Endothelial cell of umbilical vein (primary cell): Measurements from ENCODE around the gene CZIB. TPM values are rescaled to one million over a fixed set of nuclear protein-coding genes. Genes with fewer than 3 reads are reported as not detected.
"Not testable (repeated sequence)": the region's sequence is repeated elsewhere in the genome, so short reads cannot be mapped to it uniquely, and the experiment has no call there.

Experiments
- BruUV-seq: library from RNA; stranded (reverse); fragments of 400-500 nt; replicated peaks from 2 replicates; lab custom pipeline; 2021; lab: Mats Ljungman, UMichigan
- CTCF ChIA-PET: fragments of 300-600, 350-600 bp; sonication (Branson Sonifier 250); formaldehyde crosslinking; loops from one replicate; lab custom pipeline; 2021; ENCODE audit warnings: antibody characterized with exemption, inconsistent platforms; lab: Charles Lee
- POLR2A ChIA-PET: fragments of 300-600, 350-600 bp; sonication (Branson Sonifier 250); formaldehyde crosslinking; loops from one replicate; lab custom pipeline; 2021; ENCODE audit warnings: antibody characterized with exemption, inconsistent platforms; lab: Charles Lee
- DNase-seq: peaks from one replicate; pipeline ENCODE4 v3.0.0-alpha.2; 2011; ENCODE audit warnings: low read depth, low spot score
- FAIRE-seq: peaks from 2 replicates; lab custom pipeline; 2011; peaks lifted over from hg19 to GRCh38; lab: Jason Lieb, UNC
- H2AFZ ChIP-seq: 2 replicates; pipeline ENCODE4 v1.6.0; 2012; ENCODE audit warnings: low read depth, low read length, control low read depth, inconsistent platforms
- H3K27ac ChIP-seq: 2 replicates; pipeline ENCODE4 v1.5.1; 2011; ENCODE audit warnings: low read depth, mild to moderate bottlenecking, control low read depth, low read length, moderate library complexity; ENCODE audit not compliant: insufficient read depth
- H3K27me3 ChIP-seq, 2 experiments: 2 replicates each; pipeline versions ENCODE4 v1.6.0 to v1.6.1; 2011; ENCODE audit warnings: low read length in 2 of 2, mixed read lengths in 1 of 2; ENCODE audit not compliant: control insufficient read depth in 2 of 2, insufficient read depth in 2 of 2
- H3K36me3 ChIP-seq, 2 experiments: 2 replicates in 1 of 2; 3 replicates in 1 of 2; pipeline ENCODE4 v1.5.1; 2011; ENCODE audit warnings: low read length in 2 of 2, mild to moderate bottlenecking in 1 of 2, moderate library complexity in 1 of 2; ENCODE audit not compliant: control insufficient read depth in 2 of 2, insufficient read depth in 2 of 2; ENCODE audit errors: extremely low read depth in 1 of 2
- H3K4me1 ChIP-seq: 3 replicates; pipeline ENCODE4 v1.5.1; 2011; ENCODE audit warnings: mild to moderate bottlenecking, low read length; ENCODE audit not compliant: control insufficient read depth, insufficient read depth; ENCODE audit errors: extremely low read depth
- H3K4me2 ChIP-seq: 2 replicates; pipeline ENCODE4 v1.6.1; 2011; ENCODE audit warnings: low read length, control low read depth, mixed read lengths; ENCODE audit not compliant: insufficient read depth
- H3K4me3 ChIP-seq, 3 experiments: fragments of 200-600 bp in 1 of 3; sonication (generic), shearing (Covaris generic) in 1 of 3; replicated peaks in 1 of 3; 2 replicates each; pipeline ENCODE4 v1.5.1; 2011 to 2016; ENCODE audit warnings: control low read depth in 3 of 3, low read length in 3 of 3, mild to moderate bottlenecking in 2 of 3, inconsistent platforms in 1 of 3, low read depth in 1 of 3, moderate library complexity in 1 of 3; ENCODE audit not compliant: insufficient read depth in 1 of 3
- H3K79me2 ChIP-seq: 2 replicates; pipeline ENCODE4 v1.6.0; 2012; ENCODE audit warnings: low read length, inconsistent platforms; ENCODE audit not compliant: control insufficient read depth, insufficient read depth
- H3K9ac ChIP-seq: replicated peaks from 2 replicates; pipeline ENCODE3; 2011; ENCODE audit warnings: low read length, control low read depth; ENCODE audit not compliant: insufficient read depth; ENCODE audit errors: extremely low read depth
- H3K9me1 ChIP-seq: replicated peaks from 3 replicates; pipeline ENCODE4 v1.6.0; 2011; ENCODE audit warnings: mild to moderate bottlenecking, low read length; ENCODE audit not compliant: control insufficient read depth, insufficient read depth; ENCODE audit errors: extremely low read depth
- H3K9me3 ChIP-seq: replicated peaks from 2 replicates; pipeline ENCODE4 v1.5.1; 2012; ENCODE audit warnings: low read length, inconsistent platforms; ENCODE audit not compliant: control insufficient read depth, insufficient read depth
- H4K20me1 ChIP-seq: replicated peaks from 2 replicates; pipeline ENCODE3; 2011; ENCODE audit warnings: mild to moderate bottlenecking, low read length; ENCODE audit not compliant: control insufficient read depth, insufficient read depth; ENCODE audit errors: extremely low read depth
- EZH2 ChIP-seq: IDR thresholded peaks from 2 replicates; pipeline ENCODE4 v1.6.1; 2012; ENCODE audit warnings: borderline replicate concordance, low read depth, mild to moderate bottlenecking, moderate library complexity, low read length, inconsistent platforms; ENCODE audit not compliant: severe bottlenecking
- FOS ChIP-seq: IDR thresholded peaks from 2 replicates; pipeline ENCODE4 v1.6.1; 2011; ENCODE audit warnings: mild to moderate bottlenecking, low read length, moderate library complexity, borderline replicate concordance; ENCODE audit not compliant: insufficient read depth
- JUN ChIP-seq: IDR thresholded peaks from 2 replicates; pipeline ENCODE4 v1.6.1; 2011; ENCODE audit warnings: borderline replicate concordance, low read depth; ENCODE audit not compliant: insufficient read length, insufficient read depth
- MYC ChIP-seq: IDR thresholded peaks from one replicate; pipeline ENCODE4 v1.6.1; 2011; ENCODE audit warnings: mild to moderate bottlenecking, low read depth, low read length
- POLR2AphosphoS5 ChIP-seq: IDR thresholded peaks from 2 replicates; pipeline ENCODE4 v1.6.1; 2012; ENCODE audit warnings: low read depth, mild to moderate bottlenecking, control low read depth, low read length, moderate library complexity; ENCODE audit not compliant: insufficient read depth
- dilution Hi-C: fragments of 300-500 bp; cut with MboI; formaldehyde crosslinking; loops from one replicate; pipeline ENCODE4 v1.15.0; 2019; ENCODE audit warnings: low sequenced_read_pairs; ENCODE audit not compliant: extremely low pct_ligation_motif_present
- intact Hi-C: fragments of 100-400 bp; cut with micrococcal nuclease; formaldehyde crosslinking; loops from one replicate; pipeline ENCODE4 v1.10.0; 2022
- polyA plus RNA-seq, 4 experiments: library from polyadenylated mRNA; depleted of rRNA in 3 of 4; stranded (reverse) in 3 of 4; unstranded in 1 of 4; fragments of >200 nt; gene quantifications; 2 replicates each; pipeline versions ENCODE4 v1.2.1 to v1.2.3, GENCODE V29; 2011 to 2012; ENCODE audit warnings: missing spikeins in 1 of 4
- total RNA-seq: library from RNA; stranded (reverse); gene quantifications from 2 replicates; pipeline ENCODE4 v1.2.3, GENCODE V29; 2021
- TF ChIP-seq, protein P1 (sequence below), 2 donors: IDR thresholded peaks; 1 replicate in 1 of 2; 2 replicates in 1 of 2; pipeline ENCODE4 v1.5.1; 2011; ENCODE audit warnings: low read length in 2 of 2, mild to moderate bottlenecking in 2 of 2, moderate library complexity in 2 of 2, control low read depth in 1 of 2, inconsistent platforms in 1 of 2, low read depth in 1 of 2; ENCODE audit not compliant: insufficient read depth in 1 of 2; ENCODE audit errors: extremely low read depth in 1 of 2
- TF ChIP-seq, protein P2 (sequence below): IDR thresholded peaks from 2 replicates; pipeline ENCODE4 v1.6.1; 2011; ENCODE audit not compliant: insufficient read depth, insufficient read length

Gene CZIB
- total and polyA plus RNA-seq, 2 donors (not counting 3 experiments of a cell fraction or from before 2014, with no cell fraction given) = 60.1 to 65.9 TPM

- POLR2A ChIA-PET = no interaction called here
- Histone ChIP-seq H3K79me2 (no peaks in the 10 kb centered on the region), H3K9me3 (no peaks in the 10 kb centered on the region), H3K4me3 (no peak overlapping the region), H3K9me1 (no peaks in the 10 kb centered on the region), H2AFZ (no peak overlapping the region), H3K9ac (no peak overlapping the region), H3K27me3 (no peaks in the 10 kb centered on the region), H4K20me1 (no peaks in the 10 kb centered on the region), H3K4me2 (no peak overlapping the region), H3K27ac (no peak overlapping the region), H3K4me1 (no peaks in the 10 kb centered on the region), H3K36me3 (peaks cover 9 to 20% of the 10 kb centered on the region in 2 experiments)
- DNase-seq (no peak), FAIRE-seq (no peak)
- no TSS peak for BruUV-seq
- no peak for TF ChIP-seq JUN
- no peak for TF ChIP-seq EZH2
- TF ChIP-seq MYC = no peak
- TF ChIP-seq, protein P1, sequence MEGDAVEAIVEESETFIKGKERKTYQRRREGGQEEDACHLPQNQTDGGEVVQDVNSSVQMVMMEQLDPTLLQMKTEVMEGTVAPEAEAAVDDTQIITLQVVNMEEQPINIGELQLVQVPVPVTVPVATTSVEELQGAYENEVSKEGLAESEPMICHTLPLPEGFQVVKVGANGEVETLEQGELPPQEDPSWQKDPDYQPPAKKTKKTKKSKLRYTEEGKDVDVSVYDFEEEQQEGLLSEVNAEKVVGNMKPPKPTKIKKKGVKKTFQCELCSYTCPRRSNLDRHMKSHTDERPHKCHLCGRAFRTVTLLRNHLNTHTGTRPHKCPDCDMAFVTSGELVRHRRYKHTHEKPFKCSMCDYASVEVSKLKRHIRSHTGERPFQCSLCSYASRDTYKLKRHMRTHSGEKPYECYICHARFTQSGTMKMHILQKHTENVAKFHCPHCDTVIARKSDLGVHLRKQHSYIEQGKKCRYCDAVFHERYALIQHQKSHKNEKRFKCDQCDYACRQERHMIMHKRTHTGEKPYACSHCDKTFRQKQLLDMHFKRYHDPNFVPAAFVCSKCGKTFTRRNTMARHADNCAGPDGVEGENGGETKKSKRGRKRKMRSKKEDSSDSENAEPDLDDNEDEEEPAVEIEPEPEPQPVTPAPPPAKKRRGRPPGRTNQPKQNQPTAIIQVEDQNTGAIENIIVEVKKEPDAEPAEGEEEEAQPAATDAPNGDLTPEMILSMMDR (IDR thresholded peaks at IDR 0.05; ENCODE audit: extremely low read depth in 1 of 2, insufficient read depth in 1 of 2, low read depth in 1 of 2, low read length in 2 of 2) = no peak
- no peak for TF ChIP-seq POLR2AphosphoS5
- TF ChIP-seq, protein P2, sequence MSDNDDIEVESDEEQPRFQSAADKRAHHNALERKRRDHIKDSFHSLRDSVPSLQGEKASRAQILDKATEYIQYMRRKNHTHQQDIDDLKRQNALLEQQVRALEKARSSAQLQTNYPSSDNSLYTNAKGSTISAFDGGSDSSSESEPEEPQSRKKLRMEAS = no peak
- no peak for TF ChIP-seq FOS
- CTCF ChIA-PET = no interaction called here
- intact Hi-C loops = no loop called here
- dilution Hi-C loops = no loop called here
These were observed 13.6 kb downstream of the CZIB start for GRCh38 chr1:53206735-53207379.

DNA sequence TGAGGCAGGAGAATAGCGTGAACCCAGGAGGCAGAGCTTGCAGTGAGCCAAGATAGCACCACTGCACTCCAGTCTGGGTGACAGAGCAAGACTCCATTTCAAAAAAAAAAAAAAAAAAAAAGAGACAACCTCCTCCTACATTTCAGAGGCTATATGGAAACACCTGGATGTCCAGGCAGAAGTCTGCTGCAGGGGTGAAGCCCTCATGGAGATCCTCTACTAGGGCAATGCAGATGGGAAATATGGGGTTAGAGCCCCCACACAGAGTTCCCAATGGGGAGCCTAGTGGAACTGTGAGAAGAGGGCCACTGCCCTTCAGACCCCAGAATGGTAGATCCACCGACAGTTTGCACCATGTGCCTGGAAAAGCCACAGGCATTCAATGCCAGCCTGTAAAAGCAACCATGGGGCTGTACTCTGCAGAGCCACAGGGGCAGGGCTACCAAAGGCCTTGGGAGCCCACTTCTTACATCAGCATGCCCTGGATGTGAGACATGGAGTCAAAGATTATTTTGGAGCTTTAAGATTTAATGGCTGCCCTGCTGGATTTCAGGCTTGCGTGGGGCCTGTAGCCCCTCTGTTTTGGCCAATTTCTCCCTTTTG, 14.2 kb downstream of the CZIB start:
- H2AFZ ChIP-seq, FAIRE-seq, POLR2A ChIA-PET, BruUV-seq, dilution Hi-C loops, H3K4me1 ChIP-seq, H3K9me3 ChIP-seq, H3K4me3 ChIP-seq, DNase-seq, H3K9me1 ChIP-seq, H3K27me3 ChIP-seq, H4K20me1 ChIP-seq, H3K4me2 ChIP-seq, H3K27ac ChIP-seq, CTCF ChIA-PET, H3K79me2 ChIP-seq, H3K9ac ChIP-seq, intact Hi-C loops: not testable (repeated sequence)
- H3K36me3 ChIP-seq = peaks cover 9 to 20% of the 10 kb centered on the region in 2 experiments

- intact Hi-C loops, CTCF ChIA-PET, POLR2A ChIA-PET, DNase-seq, H4K20me1 ChIP-seq, H2AFZ ChIP-seq, FAIRE-seq, H3K27me3 ChIP-seq, H3K4me1 ChIP-seq, H3K79me2 ChIP-seq, H3K4me2 ChIP-seq, H3K9ac ChIP-seq, H3K9me1 ChIP-seq, H3K27ac ChIP-seq, H3K9me3 ChIP-seq, dilution Hi-C loops, BruUV-seq, H3K4me3 ChIP-seq: not testable (repeated sequence)
- peaks cover 6 to 15% of the 10 kb centered on the region in 2 experiments for H3K36me3 ChIP-seq
These were observed 14.9 kb downstream of the CZIB start for GRCh38 chr1:53205496-53205895.
